HepG2 (cell line): Measurements from ENCODE around the gene TAF1B. TPM values are rescaled to one million over a fixed set of nuclear protein-coding genes. Genes with fewer than 3 reads are reported as not detected.

Experiments used
- ARHGAP35 ChIP-seq: sonication (generic); formaldehyde crosslinking; IDR thresholded peaks from 2 replicates; pipeline ENCODE4 v1.9.0; 2022; ENCODE audit warnings: mild to moderate bottlenecking, inconsistent platforms, moderate library complexity, missing genetic modification reagents, borderline replicate concordance
- ATM ChIP-seq: fragments of 450-650 bp; IDR thresholded peaks from 2 replicates; pipeline ENCODE4 v1.7.1; 2017; ENCODE audit warnings: mild to moderate bottlenecking, borderline replicate concordance
- BHLHE40 ChIP-seq: IDR thresholded peaks from 2 replicates; pipeline ENCODE4 v1.6.1; 2011; ENCODE audit warnings: low read length, improper control_type of control experiment
- CBFB ChIP-seq: sonication (generic); formaldehyde crosslinking; IDR thresholded peaks from 2 replicates; pipeline ENCODE4 v1.4.0; 2020; ENCODE audit warnings: missing genetic modification reagents
- CHD4 ChIP-seq: fragments of 200-600 bp; sonication (generic); IDR thresholded peaks from 2 replicates; pipeline ENCODE4 v1.7.0; 2017; ENCODE audit warnings: mild to moderate bottlenecking, low read length, borderline replicate concordance
- DNMT3B ChIP-seq: conservative IDR thresholded peaks from 2 replicates; pipeline ENCODE4 v1.6.1; 2016; ENCODE audit warnings: missing biosample characterization, control low read depth
- DRAP1 ChIP-seq: IDR thresholded peaks from 2 replicates; pipeline ENCODE4 v1.6.1; 2016; ENCODE audit warnings: missing genetic modification reagents, missing compliant biosample characterization
- FOXA3 ChIP-seq: IDR thresholded peaks from 2 replicates; pipeline ENCODE4 v1.6.1; 2016; ENCODE audit warnings: missing genetic modification reagents, missing compliant biosample characterization
- JUND ChIP-seq: sonication (generic); formaldehyde crosslinking; IDR thresholded peaks from 2 replicates; pipeline ENCODE4 v1.8.0; 2022; ENCODE audit warnings: mild to moderate bottlenecking, missing genetic modification reagents
- NFYB ChIP-seq: sonication (generic); formaldehyde crosslinking; IDR thresholded peaks from 2 replicates; pipeline ENCODE4 v1.4.0; 2020; ENCODE audit warnings: missing genetic modification reagents
- NKX3-1 ChIP-seq: sonication (generic); formaldehyde crosslinking; IDR thresholded peaks from 2 replicates; pipeline ENCODE4 v1.5.0; 2020; ENCODE audit warnings: missing genetic modification reagents
- POLR2G ChIP-seq: fragments of 200-400 bp; formaldehyde crosslinking; IDR thresholded peaks from 2 replicates; pipeline ENCODE4 v1.6.1; 2018; ENCODE audit warnings: mild to moderate bottlenecking, low read depth, low read length, moderate library complexity
- TARDBP ChIP-seq: sonication (generic); formaldehyde crosslinking; IDR thresholded peaks from 2 replicates; pipeline ENCODE4 v1.8.0; 2022; ENCODE audit warnings: mild to moderate bottlenecking, missing genetic modification reagents
- ZNF281 ChIP-seq: sonication (generic); formaldehyde crosslinking; IDR thresholded peaks from 2 replicates; pipeline ENCODE4 v1.4.0; 2020; ENCODE audit warnings: missing genetic modification reagents, borderline replicate concordance
- ZNF724P ChIP-seq: sonication (generic); formaldehyde crosslinking; IDR thresholded peaks from 2 replicates; pipeline ENCODE4 v1.8.0; 2022; ENCODE audit warnings: missing genetic modification reagents, borderline replicate concordance
- ZNF883 ChIP-seq: sonication (generic); formaldehyde crosslinking; IDR thresholded peaks from 2 replicates; pipeline ENCODE4 v1.5.1; 2020; ENCODE audit warnings: mild to moderate bottlenecking, missing genetic modification reagents; ENCODE audit errors: not compliant biosample characterization
- polyA plus RNA-seq, 8 experiments: library from polyadenylated mRNA; depleted of rRNA in 3 of 8; stranded (reverse) in 7 of 8; unstranded in 1 of 8; fragments of >200 nt; fragmentation: Illumina TruSeq in 4 of 8; extraction: Trizol in 4 of 8; gene quantifications; 2 replicates each; pipeline versions ENCODE4 v1.2.1 to v1.2.3, GENCODE V29; 2011 to 2016; ENCODE audit warnings: low read depth in 4 of 8, missing spikeins in 1 of 8, mixed read lengths in 1 of 8; ENCODE audit not compliant: insufficient read depth in 1 of 8
- total RNA-seq, 5 experiments: library from RNA; depleted of rRNA; stranded (reverse); fragments of >200 nt; fragmentation: Illumina TruSeq; extraction: Trizol; gene quantifications; 2 replicates each; pipeline ENCODE4 v1.2.3, GENCODE V29; 2016; ENCODE audit warnings: low read depth in 1 of 5
- TF ChIP-seq, protein P1 (sequence below): sonication (generic); formaldehyde crosslinking; IDR thresholded peaks from 2 replicates; pipeline ENCODE4 v1.4.0; 2020; ENCODE audit warnings: missing genetic modification reagents
- TF ChIP-seq, protein P2 (sequence below): sonication (generic); formaldehyde crosslinking; IDR thresholded peaks from 2 replicates; pipeline ENCODE4 v1.5.1; 2020; ENCODE audit warnings: missing genetic modification reagents, mild to moderate bottlenecking, borderline replicate concordance
- TF ChIP-seq, protein P3 (sequence below): sonication (generic); formaldehyde crosslinking; IDR thresholded peaks from 2 replicates; pipeline ENCODE4 v1.8.1; 2023; ENCODE audit warnings: mild to moderate bottlenecking, missing genetic modification reagents
- TF ChIP-seq, protein P4 (sequence below): sonication (generic); formaldehyde crosslinking; IDR thresholded peaks from 2 replicates; pipeline ENCODE4 v1.4.0; 2020; ENCODE audit warnings: mild to moderate bottlenecking, missing genetic modification reagents

The TAF1B gene
- total and polyA plus RNA-seq, 2 of the 13 experiments (the other 11 are each of a cell fraction or from before 2014, with no cell fraction given) = 13.3 to 27.7 TPM

GRCh38 chr2:9951522-9952285 is 108.4 kb downstream of the TAF1B start, which contains the start of gene GRHL1 (continued):
- TF ChIP-seq TARDBP (CRISPR knock-in tag) (peak; percentile 75; the same call in 1 of the 2 replicates), DNMT3B (no peak), POLR2G (peak; percentile 57), NFYB (CRISPR knock-in tag) (peak; percentile 73), ATM (no peak), DRAP1 (CRISPR knock-in tag) (peak; percentile 14; the same call in 1 of the 2 replicates), FOXA3 (CRISPR knock-in tag) (peak; percentile 29; the same call in 1 of the 2 replicates), CBFB (CRISPR knock-in tag) (0 out of 2 replicates have a peak, but pooled peaks have one; percentile 33), BHLHE40 (no peak), ZNF281 (CRISPR knock-in tag) (0 out of 2 replicates have a peak, but pooled peaks have one; percentile 16), ZNF724P (CRISPR knock-in tag) (peak; percentile 30; the same call in 1 of the 2 replicates), CHD4 (no peak), ZNF883 (peak; percentile 5), ARHGAP35 (CRISPR knock-in tag) (0 out of 2 replicates have a peak, but pooled peaks have one; percentile 44), NKX3-1 (peak; percentile 15; the same call in 1 of the 2 replicates), JUND (CRISPR knock-in tag) (no peak)
- TF ChIP-seq, protein P1, sequence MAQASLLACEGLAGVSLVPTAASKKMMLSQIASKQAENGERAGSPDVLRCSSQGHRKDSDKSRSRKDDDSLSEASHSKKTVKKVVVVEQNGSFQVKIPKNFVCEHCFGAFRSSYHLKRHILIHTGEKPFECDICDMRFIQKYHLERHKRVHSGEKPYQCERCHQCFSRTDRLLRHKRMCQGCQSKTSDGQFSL = 0 out of 2 replicates have a peak, but pooled peaks have one; percentile 41
- TF ChIP-seq, protein P2, sequence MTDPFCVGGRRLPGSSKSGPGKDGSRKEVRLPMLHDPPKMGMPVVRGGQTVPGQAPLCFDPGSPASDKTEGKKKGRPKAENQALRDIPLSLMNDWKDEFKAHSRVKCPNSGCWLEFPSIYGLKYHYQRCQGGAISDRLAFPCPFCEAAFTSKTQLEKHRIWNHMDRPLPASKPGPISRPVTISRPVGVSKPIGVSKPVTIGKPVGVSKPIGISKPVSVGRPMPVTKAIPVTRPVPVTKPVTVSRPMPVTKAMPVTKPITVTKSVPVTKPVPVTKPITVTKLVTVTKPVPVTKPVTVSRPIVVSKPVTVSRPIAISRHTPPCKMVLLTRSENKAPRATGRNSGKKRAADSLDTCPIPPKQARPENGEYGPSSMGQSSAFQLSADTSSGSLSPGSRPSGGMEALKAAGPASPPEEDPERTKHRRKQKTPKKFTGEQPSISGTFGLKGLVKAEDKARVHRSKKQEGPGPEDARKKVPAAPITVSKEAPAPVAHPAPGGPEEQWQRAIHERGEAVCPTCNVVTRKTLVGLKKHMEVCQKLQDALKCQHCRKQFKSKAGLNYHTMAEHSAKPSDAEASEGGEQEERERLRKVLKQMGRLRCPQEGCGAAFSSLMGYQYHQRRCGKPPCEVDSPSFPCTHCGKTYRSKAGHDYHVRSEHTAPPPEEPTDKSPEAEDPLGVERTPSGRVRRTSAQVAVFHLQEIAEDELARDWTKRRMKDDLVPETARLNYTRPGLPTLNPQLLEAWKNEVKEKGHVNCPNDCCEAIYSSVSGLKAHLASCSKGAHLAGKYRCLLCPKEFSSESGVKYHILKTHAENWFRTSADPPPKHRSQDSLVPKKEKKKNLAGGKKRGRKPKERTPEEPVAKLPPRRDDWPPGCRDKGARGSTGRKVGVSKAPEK (CRISPR knock-in tag) = 0 out of 2 replicates have a peak, but pooled peaks have one; percentile 36
- TF ChIP-seq, protein P3, sequence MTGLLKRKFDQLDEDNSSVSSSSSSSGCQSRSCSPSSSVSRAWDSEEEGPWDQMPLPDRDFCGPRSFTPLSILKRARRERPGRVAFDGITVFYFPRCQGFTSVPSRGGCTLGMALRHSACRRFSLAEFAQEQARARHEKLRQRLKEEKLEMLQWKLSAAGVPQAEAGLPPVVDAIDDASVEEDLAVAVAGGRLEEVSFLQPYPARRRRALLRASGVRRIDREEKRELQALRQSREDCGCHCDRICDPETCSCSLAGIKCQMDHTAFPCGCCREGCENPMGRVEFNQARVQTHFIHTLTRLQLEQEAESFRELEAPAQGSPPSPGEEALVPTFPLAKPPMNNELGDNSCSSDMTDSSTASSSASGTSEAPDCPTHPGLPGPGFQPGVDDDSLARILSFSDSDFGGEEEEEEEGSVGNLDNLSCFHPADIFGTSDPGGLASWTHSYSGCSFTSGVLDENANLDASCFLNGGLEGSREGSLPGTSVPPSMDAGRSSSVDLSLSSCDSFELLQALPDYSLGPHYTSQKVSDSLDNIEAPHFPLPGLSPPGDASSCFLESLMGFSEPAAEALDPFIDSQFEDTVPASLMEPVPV (CRISPR knock-in tag) = peak; percentile 62; the same call in 1 of the 2 replicates
- TF ChIP-seq, protein P4, sequence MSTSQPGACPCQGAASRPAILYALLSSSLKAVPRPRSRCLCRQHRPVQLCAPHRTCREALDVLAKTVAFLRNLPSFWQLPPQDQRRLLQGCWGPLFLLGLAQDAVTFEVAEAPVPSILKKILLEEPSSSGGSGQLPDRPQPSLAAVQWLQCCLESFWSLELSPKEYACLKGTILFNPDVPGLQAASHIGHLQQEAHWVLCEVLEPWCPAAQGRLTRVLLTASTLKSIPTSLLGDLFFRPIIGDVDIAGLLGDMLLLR (CRISPR knock-in tag) = no peak
